Activated CD4-positive, alpha-beta T cell treated with anti-CD3 and anti-CD28 coated beads for 4 hours (primary cell): Measurements from ENCODE around the gene ANO2.

Source experiments
- DNase-seq, 2 donors: peaks; one replicate each; pipeline ENCODE4 v3.0.0-alpha.2; 2020

The ANO2 gene

DNA sequence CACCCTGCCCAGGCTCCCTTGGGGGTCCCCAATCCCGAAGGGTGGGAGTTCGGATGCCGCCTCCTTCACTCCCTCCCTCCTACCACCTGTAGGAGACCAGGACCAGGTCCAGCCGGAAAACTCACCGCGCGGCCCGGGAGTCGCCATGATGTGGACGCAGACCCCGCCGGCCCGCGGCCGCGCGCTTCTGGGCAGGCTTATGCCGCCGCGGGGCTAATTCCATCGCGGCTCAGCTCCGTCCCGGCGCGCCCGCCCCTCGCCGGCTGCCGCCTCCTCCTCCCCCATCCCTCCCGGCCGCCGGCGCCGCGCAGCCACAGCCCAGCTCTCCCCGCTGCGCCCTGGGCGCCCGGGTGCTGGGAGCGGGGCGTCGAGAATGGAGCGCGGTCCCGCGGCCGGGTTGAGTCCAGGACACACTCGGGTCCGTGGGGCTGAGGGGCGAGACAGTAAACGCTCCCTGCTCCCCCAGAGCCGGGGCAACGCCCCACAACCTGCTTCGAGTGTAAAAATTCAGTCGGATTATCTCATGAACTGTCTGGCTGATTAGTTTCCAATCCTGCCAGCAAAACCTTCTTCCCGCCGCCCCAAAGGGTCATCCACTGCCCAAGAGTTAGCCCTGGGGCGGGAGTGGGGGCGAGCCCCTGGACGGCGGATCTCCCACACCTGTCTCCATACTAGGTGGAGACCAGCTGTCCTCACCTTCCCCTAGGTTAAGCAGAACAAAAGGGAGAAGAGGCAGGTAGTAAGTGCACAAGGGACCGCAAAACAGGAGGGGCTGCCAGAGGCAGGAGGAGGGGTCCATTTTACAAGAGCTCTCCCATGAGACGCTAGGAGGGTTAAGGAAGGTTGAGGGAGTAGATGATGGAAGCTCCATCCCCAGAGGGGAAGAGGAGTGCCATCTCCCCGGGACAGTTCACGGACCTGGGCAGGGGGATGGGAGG is at the start of gene ANO2:
TSS of gene ANO2 (minus strand) at position 189 of the 938 bp plus-strand sequence. CDS start at position 147, 42 bp downstream.
- no peak for DNase-seq

DNA sequence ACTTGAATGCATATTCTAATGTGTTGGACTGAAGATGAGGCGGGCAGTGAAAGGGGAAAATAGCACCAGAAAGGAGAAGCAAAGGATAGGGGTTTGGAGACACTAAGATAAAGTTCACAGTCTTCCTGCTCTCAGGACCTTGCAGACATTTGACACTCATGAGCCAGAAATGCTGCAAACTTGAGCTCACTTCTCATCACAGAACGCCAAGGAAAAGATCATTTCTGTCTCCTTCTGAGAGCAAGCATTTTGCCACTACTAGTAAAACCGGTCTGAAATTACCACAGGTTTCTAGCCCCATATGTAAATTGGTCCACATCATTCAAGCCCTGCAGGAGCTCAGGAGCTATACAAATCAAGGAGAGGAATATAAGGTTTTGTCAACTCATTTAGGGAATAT is 44.6 kb upstream of the ANO2 start:
- DNase-seq, result no peak

- peak; percentile 58 to 61 for DNase-seq
Measured at GRCh38 chr12:5988659-5989116, 43.6 kb upstream of the ANO2 start.

DNA sequence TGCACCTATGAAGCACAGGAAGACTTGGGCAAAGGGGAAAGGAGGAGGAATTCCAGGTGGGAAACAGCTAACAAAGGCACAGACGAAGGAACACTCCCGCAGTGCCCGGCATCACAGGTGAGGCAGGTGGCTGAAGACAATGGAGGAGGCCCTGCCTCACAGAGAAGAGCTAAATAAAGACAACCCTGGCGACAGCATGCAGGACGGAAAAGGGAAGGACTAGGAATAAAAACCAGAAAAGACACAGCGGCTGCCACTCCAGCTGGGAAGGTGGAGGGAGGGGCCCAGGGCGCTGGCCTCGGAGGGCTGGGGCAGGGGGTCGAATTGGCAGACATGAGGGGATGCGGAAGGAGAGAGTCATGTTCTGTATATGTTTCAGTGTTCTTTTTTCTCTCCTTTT is 43.0 kb upstream of the ANO2 start:
- no peak for DNase-seq

- DNase-seq, result no peak
Measured at GRCh38 chr12:5987573-5987972, 42.5 kb upstream of the ANO2 start.

DNA sequence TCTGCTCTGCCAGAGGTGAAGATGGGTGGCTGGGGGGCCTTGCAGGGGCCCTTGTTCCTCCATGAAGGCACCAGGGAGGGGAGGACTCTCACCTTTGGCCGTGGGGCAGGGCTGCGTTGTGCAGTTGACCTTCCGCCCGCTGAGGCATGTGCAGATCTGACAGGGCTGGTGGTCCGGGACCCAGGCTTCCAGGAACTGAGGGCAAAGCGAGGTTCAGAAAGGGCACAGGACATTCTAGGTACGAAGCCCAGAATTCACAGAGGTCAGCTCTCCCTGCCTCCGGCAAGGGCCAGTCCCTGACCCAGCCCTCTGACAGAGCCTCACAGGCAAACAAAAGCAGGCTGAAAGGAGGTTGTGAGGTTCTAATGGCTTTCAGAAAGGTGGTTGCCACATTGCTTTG is 40.4 kb upstream of the ANO2 start:
- DNase-seq, result no peak

DNA sequence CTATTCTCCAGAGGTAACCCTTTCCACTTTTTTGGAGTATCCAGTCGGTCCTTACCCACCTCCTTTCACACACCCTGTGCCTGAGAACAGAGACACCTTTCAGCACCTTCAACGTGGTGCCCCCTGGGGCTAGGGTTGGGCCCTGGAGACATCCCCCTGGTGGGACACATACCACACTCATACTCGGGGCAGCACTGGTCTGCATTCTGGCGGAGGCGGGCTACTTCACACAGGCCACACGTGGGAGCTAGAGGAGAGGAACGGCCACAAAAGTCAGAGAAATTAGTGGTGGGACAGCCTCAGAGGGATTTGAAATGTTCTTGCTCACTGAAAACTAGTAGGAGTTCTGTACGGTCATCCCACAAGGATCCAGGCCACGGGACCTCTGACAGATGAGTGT is 39.8 kb upstream of the ANO2 start:
- DNase-seq, result no peak

DNA sequence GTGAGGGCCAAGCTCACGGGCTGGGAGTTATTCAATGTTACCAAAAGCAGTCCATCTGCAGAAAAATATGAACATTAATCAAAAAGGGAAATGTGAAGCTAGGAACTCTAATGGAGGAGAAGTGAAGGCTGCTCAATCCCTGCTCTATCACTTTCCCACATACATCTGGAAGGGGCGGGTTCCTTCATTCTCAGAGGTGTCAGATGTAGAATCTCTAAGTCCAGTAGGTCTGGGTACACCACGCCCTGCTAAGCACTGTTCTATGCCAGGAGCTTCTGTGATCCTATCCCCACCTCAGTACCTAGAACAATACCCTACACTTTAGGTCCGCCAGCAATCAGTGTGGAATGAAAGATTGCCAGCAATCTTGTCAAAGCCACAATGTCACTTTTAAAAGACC is 37.0 kb upstream of the ANO2 start:
- no peak for DNase-seq

- DNase-seq, result no peak
Measured at GRCh38 chr12:5977556-5977955, 32.5 kb upstream of the ANO2 start.

DNA sequence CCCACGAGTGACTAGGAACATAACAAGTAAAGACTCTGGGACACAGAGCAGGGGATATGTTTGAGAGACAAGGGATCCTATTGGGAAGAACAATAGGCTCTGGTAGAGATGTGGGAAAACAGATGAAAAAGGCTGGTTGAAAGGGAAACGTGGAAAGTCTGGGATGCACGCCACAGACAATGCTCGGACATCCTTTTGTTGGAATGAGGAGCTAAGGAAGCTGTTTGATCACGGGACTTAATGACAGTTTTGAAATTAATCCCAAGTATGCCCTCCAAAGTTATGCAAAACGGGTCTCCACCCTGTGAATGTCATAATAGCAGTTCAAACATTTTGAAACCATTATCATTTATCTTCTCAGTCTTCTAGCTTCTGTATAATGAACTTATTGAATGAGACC is 31.7 kb upstream of the ANO2 start:
- DNase-seq, result no peak

GRCh38 chr12:5976196-5976595 is 31.1 kb upstream of the ANO2 start:
- no peak for DNase-seq

GRCh38 chr12:5973461-5974115 is 28.5 kb upstream of the ANO2 start:
- no peak for DNase-seq

DNA sequence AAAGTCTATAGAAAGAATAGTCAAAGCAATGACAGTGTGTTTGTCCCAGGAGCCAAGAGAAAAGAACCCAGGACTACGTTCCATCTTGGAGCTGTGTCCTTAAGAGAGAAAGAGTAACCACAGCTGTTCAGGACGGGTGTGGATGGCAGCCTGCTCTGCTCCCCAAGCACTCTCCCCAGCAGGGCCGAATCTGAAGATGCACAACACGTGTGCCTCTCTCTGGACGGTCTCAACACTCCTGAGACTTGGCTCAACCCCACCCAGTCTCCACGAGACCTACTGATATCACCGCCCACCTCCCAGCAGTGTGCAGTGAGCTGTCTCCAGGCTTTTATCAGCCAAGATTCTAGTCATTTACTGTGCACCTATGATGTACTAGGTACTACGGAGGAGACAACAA is 27.3 kb upstream of the ANO2 start:
- DNase-seq, result no peak

- no peak for DNase-seq
Measured at GRCh38 chr12:5971194-5971850, 26.3 kb upstream of the ANO2 start.

DNA sequence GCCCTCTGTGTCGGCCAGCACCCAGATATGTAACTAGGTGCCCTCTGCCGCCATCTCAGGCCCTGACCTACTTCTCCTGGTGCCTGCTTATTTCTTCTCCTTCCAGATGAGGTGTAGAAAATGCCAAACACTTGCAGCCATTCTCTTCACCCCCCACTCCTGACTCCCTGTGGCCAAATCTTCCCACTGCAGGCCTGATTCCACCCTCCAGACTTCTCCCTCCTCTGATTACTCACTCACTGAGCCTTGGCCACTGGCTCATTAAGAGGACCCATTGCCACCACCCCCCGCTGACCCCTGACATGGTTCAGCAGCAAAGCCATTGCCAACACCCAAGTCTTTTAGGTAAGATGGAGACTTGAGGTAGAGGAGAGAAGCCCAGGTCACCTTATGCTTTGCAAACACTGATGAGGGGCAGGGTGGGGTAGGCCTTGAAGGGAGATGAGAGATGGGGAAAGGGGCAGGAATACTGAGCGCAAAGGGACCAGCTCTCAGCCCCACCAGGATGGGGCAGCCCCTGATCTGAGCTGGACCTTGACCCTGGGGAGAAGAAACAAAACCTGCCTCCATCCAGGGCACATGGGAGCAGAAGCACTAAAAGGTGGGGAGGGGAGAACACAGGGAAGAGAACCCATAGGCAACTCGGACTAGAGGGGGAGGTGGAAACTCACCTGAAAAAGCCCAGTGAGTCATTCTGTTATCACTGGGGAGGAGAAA is 25.1 kb upstream of the ANO2 start:
- no peak for DNase-seq

GRCh38 chr12:5969156-5969973 is 24.3 kb upstream of the ANO2 start:
- no peak for DNase-seq

DNA sequence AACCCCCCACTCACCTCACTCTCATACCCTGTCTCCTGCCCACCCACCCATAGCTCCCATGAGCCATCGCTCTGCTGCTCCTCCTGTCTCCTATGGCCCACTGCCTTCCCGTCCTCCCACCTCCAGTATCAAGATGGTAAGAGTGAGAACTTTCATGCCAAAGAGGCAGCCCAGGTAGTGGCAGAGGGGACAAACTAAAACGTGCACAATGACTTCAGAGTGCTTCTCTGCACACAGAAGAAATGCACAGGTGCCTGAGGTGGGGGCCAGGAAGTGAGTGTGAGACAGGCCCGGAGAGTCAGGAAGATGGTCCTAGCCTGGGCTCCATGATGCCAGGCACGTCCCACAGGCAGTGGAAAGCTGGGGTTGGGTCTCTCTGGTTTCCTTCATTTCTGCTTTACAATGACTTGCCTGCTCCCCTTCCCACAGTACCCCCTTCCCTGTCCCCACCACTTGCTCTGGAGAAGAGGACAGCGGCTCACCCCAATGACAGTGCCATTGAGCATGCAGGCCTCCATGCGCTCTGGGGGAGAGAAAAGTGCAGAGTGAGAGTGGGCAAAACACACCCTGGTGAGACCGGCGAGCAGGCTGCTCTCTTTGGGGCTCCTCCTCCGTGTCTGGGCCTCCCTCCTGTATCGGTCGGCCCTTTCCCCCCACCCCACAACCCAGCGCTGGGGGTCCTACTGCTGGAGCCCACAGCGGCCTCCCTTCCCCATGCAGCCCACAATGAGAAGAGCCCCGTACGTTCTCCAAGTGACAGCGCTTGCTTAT is 22.8 kb upstream of the ANO2 start:
- DNase-seq, result no peak

DNA sequence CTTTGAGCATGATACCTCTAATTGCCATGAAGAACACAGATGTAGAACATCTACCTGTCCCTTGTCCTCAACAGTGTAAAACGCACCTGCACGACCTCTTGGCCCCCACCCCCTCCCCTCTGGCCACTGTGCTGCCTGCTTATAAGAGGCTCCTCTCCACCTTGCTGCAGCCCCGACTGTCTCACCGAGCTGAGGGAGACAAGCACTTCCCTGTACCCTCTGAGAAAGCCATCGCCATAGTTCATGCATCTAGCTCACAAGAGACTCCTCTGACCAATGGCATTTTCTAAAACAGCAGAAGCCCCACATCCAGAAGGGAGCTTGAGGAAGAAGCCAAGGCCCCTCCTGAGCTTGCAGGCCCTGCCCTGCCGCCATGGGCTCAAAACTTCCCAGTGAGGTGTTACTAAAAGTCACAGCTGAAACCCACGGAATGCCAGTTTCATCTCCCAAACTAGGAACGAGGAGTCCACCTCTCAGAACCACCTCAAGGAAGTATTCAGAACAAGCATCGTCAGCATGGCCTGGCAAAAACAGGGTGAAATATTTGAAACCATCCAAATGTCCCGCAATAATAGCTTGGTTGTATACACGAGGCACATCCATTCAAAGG is 21.5 kb upstream of the ANO2 start:
- DNase-seq, result no peak

- peak; percentile 35 to 37 for DNase-seq
Measured at GRCh38 chr12:5965950-5966383, 20.9 kb upstream of the ANO2 start.
